Neural cell (in vitro differentiated cells): ENCODE data around the gene ABI3BP.

ENCODE experiments used
- CTCF ChIP-seq: fragments of 450-650 bp; IDR thresholded peaks from 2 replicates; pipeline ENCODE4 v1.5.1; 2014; ENCODE audit warnings: antibody characterized with exemption, mild to moderate bottlenecking, moderate library complexity; ENCODE audit not compliant: poor library complexity, severe bottlenecking
- EZH2 ChIP-seq: fragments of 200-600, 300-800 bp; shearing (Covaris generic), sonication (generic); IDR thresholded peaks from 2 replicates; pipeline ENCODE4 v1.6.1; 2014; ENCODE audit warnings: antibody characterized with exemption, low read length, borderline replicate concordance, mild to moderate bottlenecking; ENCODE audit not compliant: insufficient read depth, poor library complexity, severe bottlenecking
- POLR2AphosphoS5 ChIP-seq: IDR thresholded peaks from 2 replicates; pipeline ENCODE4 v1.6.1; 2012
- REST ChIP-seq: IDR thresholded peaks from 2 replicates; pipeline ENCODE4 v1.6.1; 2012; ENCODE audit warnings: borderline replicate concordance
- TAF1 ChIP-seq: IDR thresholded peaks from 2 replicates; pipeline ENCODE4 v1.6.1; 2012; ENCODE audit warnings: low read depth

GRCh38 chr3:100954199-100954935 is 38.9 kb downstream of the ABI3BP start:
- TF ChIP-seq CTCF (no peak), POLR2AphosphoS5 (no peak), EZH2 (no peak), TAF1 (no peak), REST (no peak)
